IPS-15b (cell line): ENCODE results near the gene MSANTD3.
"Not testable (repeated sequence)": the region's sequence is repeated elsewhere in the genome, so short reads cannot be mapped to it uniquely, and the experiment has no call there.

Source experiments
- H3K27me3 ChIP-seq: one replicate; pipeline ENCODE4 v1.6.1; 2013; ENCODE audit warnings: low read length; ENCODE audit not compliant: control insufficient read depth, insufficient read depth
- H3K36me3 ChIP-seq: one replicate; pipeline ENCODE4 v1.6.1; 2013; ENCODE audit warnings: low read length; ENCODE audit not compliant: control insufficient read depth, insufficient read depth
- H3K4me1 ChIP-seq: one replicate; pipeline ENCODE4 v1.6.1; 2013; ENCODE audit warnings: mild to moderate bottlenecking, low read length; ENCODE audit not compliant: control insufficient read depth, insufficient read depth
- H3K4me3 ChIP-seq: one replicate; pipeline ENCODE4 v1.5.1; 2013; ENCODE audit warnings: low read depth, low read length
- H3K9ac ChIP-seq: one replicate; pipeline ENCODE4 v1.6.1; 2013; ENCODE audit warnings: low read depth, mild to moderate bottlenecking, low read length
- H3K9me3 ChIP-seq: one replicate; pipeline ENCODE4 v1.6.1; 2013; ENCODE audit warnings: mild to moderate bottlenecking, low read length; ENCODE audit not compliant: control insufficient read depth, insufficient read depth

MSANTD3 gene, protein sequence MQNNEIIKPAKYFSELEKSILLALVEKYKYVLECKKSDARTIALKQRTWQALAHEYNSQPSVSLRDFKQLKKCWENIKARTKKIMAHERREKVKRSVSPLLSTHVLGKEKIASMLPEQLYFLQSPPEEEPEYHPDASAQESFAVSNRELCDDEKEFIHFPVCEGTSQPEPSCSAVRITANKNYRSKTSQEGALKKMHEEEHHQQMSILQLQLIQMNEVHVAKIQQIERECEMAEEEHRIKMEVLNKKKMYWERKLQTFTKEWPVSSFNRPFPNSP

DNA sequence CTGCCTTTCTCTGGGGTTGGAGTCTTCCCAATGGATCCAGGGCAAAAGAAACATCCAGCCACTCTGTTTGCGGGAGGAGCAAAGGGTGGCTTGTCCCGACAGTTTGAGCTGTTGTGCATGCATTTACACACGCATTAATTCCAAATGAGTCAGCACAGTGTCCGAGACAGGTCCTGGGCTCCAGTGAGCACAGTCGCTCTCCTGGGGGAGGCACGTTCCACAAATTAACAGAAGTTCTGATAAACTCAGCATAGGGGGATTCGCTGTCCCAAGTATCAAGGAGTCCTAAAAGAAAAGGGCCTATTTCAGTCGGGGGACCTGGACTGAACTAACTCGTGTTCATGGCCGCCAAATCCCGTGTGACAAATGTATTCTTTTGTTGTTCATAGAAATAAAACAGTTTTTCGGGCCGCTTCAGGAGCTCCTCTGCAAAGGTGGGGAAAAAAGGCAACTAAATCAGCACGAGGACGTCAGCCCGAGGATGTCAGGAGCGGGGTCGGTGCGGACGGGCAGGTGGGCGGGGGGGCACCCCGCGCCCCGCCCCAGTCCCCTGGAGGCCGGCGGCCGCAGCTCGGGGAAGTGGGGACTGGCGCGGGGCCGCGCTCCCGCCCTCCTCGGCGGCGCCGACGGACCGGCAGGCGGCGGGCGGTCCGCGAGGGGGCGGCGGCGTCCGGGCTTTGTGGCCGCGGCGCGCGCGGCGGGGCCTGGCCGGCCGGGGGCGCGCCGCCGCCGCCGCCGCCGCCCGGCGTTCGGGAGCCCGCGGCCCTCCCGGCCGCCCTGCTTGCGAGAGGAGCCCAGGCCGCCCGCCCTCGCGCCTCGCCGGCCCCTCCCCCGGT lies at the start of gene MSANTD3:
TSS of gene MSANTD3 (plus strand) at position 614 of the 836 bp plus-strand sequence. CDS start 14,796 bp downstream, outside the sequence.
- no peaks in the 10 kb centered on the region for H3K36me3 ChIP-seq
- H3K27me3 ChIP-seq: no peaks in the 10 kb centered on the region
- no peaks in the 10 kb centered on the region for H3K9me3 ChIP-seq
- H3K9ac ChIP-seq: peak within 1 kb of the TSS; percentile 82
- H3K4me3 ChIP-seq: peak within 1 kb of the TSS; percentile 81
- peaks cover 10% of the 10 kb centered on the region for H3K4me1 ChIP-seq

DNA sequence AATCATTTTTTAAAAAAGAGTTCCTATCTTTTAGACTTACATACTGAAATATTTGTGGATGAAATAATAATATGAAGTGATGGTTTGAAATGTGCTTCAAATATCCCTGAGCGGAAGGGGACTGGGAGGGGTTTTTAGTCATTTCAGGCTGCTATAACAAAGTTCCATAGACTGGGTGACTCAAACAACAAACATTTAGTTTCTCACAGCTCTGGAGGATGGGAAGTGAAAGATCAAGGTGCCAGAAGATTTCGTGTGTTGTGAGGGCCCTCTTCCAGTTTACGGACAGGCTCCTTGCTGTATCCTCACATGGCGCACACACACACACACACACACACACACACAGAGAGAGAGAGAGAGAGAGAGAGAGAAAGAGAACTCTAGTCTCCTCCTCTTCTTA lies 47.1 kb upstream of the MSANTD3 start:
- Histone ChIP-seq H3K9me3 (no peaks in the 10 kb centered on the region), H3K4me3 (no peak overlapping the region), H3K4me1 (no peaks in the 10 kb centered on the region), H3K36me3 (no peaks in the 10 kb centered on the region), H3K27me3 (no peaks in the 10 kb centered on the region), H3K9ac (no peak overlapping the region)

DNA sequence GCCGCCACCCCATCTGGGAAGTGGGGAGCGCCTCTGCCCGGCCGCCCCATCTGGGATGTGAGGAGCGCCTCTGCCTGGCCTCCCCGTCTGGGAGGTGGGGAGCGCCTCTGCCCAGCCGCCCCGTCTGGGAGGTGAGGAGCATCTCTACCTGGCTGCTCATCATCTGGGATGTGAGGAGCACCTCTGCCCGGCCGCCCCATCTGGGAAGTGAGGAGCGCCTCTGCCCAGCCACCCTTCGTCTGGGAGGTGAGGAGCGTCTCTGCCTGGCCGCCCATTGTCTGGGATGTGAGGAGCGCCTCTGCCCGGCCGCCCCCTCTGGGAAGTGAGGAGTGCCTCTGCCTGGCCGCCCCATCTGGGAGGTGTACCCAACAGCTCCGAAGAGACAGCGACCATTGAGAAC lies 34.0 kb upstream of the MSANTD3 start:
- not testable (repeated sequence) for H3K9me3 ChIP-seq, H3K4me3 ChIP-seq, H3K36me3 ChIP-seq, H3K4me1 ChIP-seq, H3K9ac ChIP-seq, H3K27me3 ChIP-seq

DNA sequence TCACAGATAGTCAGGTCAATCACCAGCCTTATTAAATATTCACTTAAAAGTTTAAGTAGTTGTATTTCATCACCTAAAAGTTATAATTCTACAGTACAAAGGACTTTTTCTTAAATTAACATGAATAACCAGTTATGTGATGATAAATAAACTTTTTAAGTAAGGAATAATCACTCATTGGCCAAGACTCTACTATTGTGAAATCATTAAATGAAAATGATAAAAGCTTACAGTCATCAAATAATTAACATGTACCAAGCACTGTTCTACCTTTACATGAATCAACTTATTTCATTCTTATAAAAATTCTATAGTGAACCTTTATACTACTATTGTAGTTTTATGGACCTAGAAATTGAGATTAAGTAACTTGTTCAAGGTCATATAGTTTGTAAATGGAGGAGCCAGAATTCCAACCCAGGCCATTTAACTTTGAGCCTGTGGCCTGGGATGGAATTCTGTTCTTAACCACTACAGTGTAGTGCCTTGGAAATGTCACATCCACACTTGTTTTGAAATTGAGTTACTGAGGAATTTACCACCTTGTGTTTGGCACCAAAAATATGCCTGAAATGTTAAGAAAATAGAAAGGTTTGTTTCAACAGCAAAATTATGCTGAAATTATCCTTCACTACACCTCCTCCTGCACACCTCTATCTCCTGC lies 32.8 kb upstream of the MSANTD3 start:
- no peaks in the 10 kb centered on the region for H3K9me3 ChIP-seq
- no peaks in the 10 kb centered on the region for H3K4me1 ChIP-seq
- no peaks in the 10 kb centered on the region for H3K27me3 ChIP-seq

DNA sequence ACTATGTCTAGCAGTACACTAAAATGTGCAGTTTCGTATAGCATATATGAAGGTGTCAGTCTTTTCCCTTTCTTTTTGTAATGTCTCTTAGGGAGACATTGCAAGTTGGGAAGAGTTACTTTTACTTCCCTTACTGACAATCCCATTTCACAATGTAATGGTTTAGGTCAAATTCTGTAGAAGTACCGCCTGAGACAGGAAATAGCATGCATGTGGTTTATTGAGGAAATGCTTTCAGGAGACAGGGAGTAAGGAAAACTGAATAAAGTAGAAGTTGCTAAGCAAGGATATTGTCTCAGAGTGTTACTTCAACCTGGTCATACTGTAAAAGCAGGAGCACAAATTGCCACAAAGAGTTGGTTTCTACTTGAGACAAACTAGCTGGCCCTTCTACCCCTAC lies 32.1 kb upstream of the MSANTD3 start:
- no peak overlapping the region for H3K9ac ChIP-seq
- H3K27me3 ChIP-seq: no peaks in the 10 kb centered on the region
- H3K4me3 ChIP-seq: no peak overlapping the region
- H3K36me3 ChIP-seq: no peaks in the 10 kb centered on the region
- H3K9me3 ChIP-seq: no peaks in the 10 kb centered on the region
- no peaks in the 10 kb centered on the region for H3K4me1 ChIP-seq

More for the DNA sequence above, 32.8 kb upstream of the MSANTD3 start:
- no peak overlapping the region for H3K4me3 ChIP-seq
- no peaks in the 10 kb centered on the region for H3K36me3 ChIP-seq
- H3K9ac ChIP-seq: no peak overlapping the region

DNA sequence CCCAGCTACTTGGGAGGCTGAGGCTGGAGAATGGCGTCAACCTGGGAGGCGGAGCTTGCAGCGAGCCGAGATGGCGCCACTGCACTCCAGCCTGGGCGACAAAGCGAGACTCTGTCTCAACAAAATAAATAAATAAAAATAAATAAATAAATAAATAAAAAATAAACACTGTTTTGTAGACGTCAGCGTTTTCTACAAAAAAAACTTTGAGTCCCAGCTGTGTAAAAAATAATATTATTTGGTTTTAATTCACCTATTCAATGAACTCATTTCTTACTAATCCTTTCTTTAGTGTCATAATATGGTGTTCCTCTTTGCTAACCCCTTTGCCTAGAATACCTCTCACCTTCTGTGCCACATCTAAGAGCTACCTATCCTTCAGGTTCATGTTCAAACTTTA lies 30.2 kb upstream of the MSANTD3 start:
- no peaks in the 10 kb centered on the region for H3K27me3 ChIP-seq
- no peak overlapping the region for H3K9ac ChIP-seq
- no peak overlapping the region for H3K4me3 ChIP-seq
- no peaks in the 10 kb centered on the region for H3K36me3 ChIP-seq
- no peaks in the 10 kb centered on the region for H3K9me3 ChIP-seq
- no peaks in the 10 kb centered on the region for H3K4me1 ChIP-seq

DNA sequence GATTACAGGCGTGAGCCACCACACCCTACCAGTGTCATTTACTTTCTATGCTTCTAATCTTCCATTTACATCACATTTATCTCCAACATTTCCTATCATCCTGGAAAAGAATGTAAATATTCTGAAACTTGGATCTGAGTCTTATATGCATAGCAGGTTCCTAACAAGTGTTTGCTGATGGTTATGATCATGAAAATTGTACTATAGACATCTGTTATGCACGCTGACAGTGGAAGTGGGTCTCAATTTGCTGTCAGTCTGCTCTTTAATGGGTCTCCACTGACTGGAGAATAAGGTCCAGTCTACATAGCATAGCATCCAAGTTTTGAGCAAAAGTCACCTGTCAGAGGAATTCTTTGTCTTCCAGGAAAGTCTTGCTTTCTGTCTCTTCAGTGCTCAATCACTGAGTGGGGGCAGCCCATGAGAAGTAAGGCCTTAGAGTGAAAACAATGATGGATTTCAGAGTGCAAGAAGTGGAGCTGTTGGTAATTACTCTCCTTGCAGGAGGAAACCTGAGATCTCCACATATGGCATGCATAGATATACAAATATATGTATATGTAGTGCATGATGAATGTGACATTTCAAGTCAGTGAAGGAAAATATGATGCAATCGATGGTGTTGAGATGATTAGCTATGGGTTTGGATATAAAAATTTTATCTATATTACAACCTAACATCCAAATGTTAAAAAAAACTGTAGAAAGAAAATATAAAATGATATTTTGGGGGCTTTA lies 29.2 kb upstream of the MSANTD3 start:
- Histone ChIP-seq H3K9me3 (no peaks in the 10 kb centered on the region), H3K4me1 (no peaks in the 10 kb centered on the region), H3K9ac (no peak overlapping the region), H3K36me3 (no peaks in the 10 kb centered on the region), H3K4me3 (no peak overlapping the region), H3K27me3 (no peaks in the 10 kb centered on the region)

DNA sequence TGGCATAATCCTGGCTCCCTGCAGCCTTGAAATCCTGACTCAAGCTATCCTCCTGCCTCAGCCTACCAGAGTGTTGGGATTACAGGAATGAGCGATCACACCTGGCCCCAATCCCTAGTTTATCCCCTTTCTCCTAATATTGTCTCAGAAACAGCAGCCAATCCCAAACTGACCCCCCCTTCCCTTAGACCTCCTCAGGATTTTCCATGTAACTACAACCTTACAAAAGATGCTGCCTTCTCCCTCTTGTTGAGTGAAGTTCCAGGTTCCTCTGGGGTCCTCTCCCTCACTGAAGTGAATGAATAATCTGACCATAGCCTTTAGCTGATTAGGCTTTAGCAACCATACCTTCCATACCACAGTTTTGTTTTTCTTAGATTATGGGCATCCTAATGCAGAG lies 25.9 kb upstream of the MSANTD3 start:
- Histone ChIP-seq H3K9ac (no peak overlapping the region), H3K36me3 (no peaks in the 10 kb centered on the region), H3K27me3 (no peaks in the 10 kb centered on the region), H3K9me3 (no peaks in the 10 kb centered on the region), H3K4me3 (no peak overlapping the region), H3K4me1 (no peaks in the 10 kb centered on the region)

DNA sequence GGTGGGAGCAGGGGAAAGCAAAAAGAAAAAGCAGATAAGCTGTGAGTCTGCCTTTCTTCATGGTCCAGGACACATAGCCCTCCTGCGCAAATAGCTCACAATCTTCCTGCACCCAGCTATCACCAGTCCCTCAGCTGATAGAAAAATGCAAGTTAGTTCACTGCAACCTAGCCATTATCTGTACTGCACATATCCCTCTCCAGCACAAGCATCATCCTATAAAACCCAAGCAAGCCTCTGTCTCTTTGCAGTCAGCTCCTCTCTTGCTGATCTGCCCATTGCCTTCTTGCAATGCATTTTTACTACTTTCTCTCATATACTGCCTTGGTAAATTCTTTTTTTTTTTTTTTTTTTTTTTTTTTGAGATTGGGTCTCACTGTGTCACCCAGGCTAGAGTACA lies 20.0 kb upstream of the MSANTD3 start:
- H3K27me3 ChIP-seq: peaks cover 3% of the 10 kb centered on the region
- peaks cover 4% of the 10 kb centered on the region for H3K4me1 ChIP-seq
- H3K9ac ChIP-seq: no peak overlapping the region
- H3K9me3 ChIP-seq: no peaks in the 10 kb centered on the region
- H3K36me3 ChIP-seq: no peaks in the 10 kb centered on the region
- no peak overlapping the region for H3K4me3 ChIP-seq

DNA sequence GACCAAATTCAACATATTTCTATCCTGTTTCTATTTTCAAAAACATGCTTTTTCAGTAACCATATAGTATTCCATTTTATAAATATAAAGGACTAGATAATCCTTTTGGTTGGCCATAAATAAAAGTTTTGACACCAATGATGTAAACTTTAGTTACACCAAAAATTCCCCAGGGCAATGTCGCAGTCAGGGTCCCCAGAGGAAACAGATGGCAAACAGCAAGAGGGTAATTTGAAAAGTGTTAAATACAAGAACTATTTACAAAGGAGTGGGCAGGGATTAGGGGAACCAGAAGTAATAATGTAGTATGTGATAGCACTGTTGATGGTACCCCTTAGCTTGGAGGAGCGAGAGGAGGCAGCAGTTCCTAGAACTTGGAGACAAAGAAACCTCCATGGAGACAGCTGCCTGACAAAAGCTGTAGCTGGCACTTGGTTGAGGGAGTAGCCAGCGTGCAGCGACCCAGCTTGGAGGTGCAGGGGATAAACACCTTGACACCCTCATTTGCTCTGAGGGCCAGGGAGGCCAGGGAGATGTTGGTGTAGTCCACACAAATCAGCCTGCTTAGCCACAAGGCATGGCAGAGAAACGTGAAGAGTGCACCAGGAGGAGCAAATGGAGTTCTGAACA lies 18.3 kb upstream of the MSANTD3 start:
- Histone ChIP-seq H3K27me3 (peaks cover 3% of the 10 kb centered on the region), H3K9ac (no peak overlapping the region), H3K4me3 (no peak overlapping the region), H3K9me3 (no peaks in the 10 kb centered on the region), H3K4me1 (peaks cover 4% of the 10 kb centered on the region), H3K36me3 (no peaks in the 10 kb centered on the region)

DNA sequence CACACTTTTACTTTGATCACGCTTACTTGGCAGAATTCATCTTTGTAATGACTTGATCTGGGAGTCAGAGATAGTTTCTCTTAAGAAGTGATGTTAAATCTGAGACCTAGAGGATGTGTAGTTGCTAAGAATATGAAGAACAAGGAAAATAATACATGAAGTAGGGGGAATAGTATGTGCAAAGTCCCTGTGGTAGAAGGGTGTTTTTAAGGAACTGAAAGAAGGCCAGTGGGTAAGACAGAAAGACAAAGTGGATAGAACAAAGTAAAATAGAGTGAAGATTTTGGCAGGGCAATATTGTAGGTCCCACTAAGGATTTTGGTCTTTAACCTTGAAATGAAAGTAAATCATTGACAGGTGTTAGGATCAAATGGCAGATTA lies 17.8 kb upstream of the MSANTD3 start:
- no peaks in the 10 kb centered on the region for H3K36me3 ChIP-seq
- no peak overlapping the region for H3K9ac ChIP-seq

More for the DNA sequence above, 17.8 kb upstream of the MSANTD3 start:
- peaks cover 4% of the 10 kb centered on the region for H3K4me1 ChIP-seq
- H3K4me3 ChIP-seq: no peak overlapping the region
- peaks cover 3% of the 10 kb centered on the region for H3K27me3 ChIP-seq
- H3K9me3 ChIP-seq: no peaks in the 10 kb centered on the region
